Measurements from ENCODE around the gene SLC22A1.
A peak's percentile ranks its signal among the peaks of the same experiment; 100 is the strongest.
"Not testable (repeated sequence)": the region's sequence is repeated elsewhere in the genome, so short reads cannot be mapped to it uniquely, and the experiment has no call there.

Gene SLC22A1

DNA sequence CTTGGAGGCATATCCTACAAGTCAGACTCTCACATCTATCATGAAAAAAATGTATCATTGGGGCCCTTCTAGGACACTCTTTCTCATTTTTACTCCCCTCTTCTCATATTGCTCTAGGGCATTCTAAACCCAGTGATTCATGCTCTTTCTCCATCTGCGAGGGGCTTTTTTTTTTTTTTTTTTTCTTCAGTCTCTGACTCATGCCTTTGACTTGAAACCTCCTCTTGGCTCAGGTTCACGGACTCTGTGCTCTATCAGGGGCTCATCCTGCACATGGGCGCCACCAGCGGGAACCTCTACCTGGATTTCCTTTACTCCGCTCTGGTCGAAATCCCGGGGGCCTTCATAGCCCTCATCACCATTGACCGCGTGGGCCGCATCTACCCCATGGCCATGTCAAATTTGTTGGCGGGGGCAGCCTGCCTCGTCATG is 17.8 kb downstream of the SLC22A1 start:
- DNase-seq, result peak; percentile 92

DNA sequence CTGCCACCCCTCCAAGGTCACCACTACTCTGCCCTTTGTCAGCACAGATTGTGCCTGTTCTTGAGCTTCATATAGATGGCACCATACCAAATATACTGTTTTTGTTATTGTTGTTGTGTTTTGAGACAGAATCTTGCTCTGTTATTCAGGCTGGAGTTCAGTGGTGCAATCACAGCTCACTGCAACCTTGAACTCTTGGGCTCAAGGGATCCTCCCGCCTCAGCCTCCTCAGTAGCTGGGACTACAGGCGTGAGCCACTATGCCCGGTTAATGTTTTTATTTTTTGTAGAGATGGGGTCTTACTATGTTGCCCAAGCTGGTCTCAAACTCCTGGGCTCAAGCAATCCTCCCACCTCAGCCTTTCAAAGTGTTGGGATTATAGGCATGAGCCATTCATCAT is 18.9 kb downstream of the SLC22A1 start:
- not testable (repeated sequence) for DNase-seq

DNA sequence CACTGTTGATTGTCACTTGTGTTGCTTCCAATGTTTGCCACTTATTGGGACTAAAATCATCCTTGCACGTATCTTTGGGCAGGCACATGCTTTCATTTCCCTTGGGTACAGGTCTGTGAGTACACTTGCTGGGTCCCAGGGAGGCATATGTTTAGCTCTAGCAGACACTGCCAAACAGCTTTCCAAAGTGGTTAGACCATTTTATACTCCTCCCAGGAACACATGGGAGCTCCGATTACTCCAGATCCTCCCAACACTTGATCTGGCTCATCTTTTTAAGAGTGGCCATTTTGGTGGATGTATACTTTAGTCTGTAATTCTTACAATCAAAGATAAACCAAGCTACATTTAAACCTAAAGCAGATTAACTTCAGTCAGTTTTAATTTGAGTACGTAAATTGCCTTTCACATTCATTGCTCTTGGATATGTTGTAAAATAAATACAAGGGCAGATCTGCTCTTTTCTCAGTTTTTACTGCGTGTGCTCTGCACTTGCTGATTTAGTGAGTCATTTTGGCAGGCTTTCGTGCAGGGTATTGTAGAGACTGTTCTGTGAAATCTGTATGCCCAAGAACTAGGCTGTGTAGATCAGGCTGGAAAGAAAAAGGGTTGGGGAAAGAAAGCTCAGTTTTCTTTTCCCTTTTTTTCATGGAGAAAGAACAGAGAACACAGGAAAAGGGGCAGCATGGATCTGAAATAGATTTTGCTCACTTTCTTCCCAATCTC is 19.5 kb downstream of the SLC22A1 start:
- DNase-seq, result peak; percentile 57

DNA sequence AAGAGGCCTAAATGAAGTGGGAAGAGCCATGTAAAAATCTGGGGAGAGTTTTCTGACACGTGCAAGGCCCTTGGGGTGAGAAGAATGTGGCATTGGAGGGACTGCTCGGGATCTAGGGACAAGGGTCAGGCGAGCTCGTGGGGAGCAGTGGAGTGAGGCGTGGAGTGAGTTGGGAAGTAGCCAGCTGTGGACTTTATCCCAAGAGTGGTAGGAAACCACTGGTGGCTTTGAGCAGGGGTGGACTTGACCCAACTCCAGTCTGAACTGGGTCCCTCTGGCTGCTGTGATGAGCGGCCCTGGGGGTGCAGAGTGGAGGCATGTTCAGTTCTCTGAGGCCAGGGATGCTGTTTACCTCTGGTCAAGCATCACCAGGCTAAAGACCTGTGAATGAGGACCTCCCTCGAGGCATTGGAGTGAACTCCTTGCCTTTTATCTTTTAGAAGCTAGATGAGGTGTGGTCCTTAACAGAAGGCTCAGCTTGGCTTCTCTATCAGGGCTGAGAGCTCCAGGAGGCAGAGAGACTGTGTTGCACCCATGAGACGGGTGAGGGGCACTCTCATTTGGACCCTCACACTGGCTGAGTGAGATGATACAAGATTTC is 20.6 kb downstream of the SLC22A1 start:
- no peak for DNase-seq

DNA sequence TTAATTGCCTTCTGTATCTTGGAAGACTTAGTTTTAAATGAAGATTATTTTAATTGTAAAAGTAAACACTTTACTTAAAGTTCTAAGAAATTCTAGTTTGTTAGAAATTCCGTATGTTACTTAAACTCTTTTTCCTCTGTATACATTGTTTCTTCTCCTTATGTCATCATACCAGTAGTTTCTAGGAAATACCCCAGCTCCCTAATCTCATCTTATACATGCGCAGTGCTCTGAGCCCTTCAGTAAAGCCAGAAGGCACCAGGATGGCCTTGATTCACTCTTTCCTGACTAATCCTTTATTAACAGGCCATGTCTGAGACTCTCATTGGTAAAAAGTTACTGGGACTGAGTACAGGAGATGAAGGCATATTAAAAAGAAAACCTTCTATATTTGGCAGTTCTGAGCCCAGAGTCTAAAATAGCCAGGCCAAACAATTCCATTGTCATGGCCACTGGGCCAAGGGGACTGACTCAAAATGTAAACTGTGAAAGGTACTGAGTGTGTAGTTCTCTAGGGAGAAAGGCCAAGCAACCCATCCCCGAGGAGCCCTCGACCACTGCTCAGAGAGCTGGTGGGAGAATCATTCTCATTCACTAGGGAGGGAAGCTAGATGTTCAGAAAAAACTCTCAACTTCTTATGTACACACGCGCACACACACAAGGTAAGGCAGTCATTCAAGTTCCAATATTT is 25.0 kb downstream of the SLC22A1 start:
- no peak for DNase-seq

DNA sequence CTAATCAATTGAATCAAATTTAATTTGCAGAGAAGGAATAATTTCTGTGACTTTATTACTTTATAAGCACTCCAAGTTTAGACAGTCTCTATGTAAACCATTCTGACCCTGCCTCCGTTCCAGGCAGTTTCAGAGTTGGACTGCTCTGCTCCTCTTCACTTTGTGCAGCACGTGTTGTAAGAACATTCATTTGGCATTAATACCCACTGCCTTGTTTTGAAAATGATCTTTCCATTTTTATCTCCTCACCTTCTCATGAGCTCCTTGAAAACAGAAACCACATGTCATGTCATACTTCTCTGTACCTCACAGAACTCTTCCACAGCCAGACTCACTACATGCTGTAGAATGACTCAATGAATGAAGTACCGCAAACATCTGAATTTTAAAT is 25.5 kb downstream of the SLC22A1 start:
- no peak for DNase-seq

DNA sequence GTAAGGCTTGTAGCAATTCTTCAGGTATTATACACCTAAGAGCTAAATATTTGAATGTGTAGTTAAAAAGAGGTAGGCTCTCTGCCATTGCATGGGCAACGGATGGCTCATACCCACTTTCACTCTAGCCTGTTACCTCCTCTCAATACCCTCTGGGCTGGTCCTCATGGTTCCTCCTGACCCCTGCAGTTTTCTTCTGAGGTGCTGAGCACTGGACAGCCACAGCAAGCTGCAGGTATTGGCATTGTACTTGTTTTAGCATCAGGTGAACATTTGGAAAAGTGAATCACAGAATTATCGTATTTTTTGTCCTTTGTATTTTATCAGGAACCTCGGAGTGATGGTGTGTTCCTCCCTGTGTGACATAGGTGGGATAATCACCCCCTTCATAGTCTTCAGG is 32.9 kb downstream of the SLC22A1 start:
- DNase-seq, result no peak

DNA sequence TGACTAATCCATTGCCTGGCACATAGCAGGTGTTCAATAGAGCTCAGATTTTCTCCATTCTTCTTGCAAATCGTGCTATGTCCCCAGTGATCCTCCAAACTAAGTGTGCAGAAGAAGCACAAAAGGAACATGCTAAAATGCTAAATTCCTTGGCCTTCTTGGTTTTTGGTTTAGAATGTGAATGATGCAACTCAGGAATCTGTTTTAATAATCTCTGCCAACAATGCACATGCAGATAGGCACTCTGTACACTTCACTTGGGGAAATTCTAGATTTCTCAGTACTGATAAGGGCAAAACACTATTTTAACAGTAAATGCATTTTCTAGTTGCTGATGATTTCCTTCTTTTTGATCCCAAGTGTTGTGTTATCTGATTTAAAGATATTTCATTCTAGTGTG is 35.2 kb downstream of the SLC22A1 start:
- peak; percentile 7 for DNase-seq

GRCh38 chr6:160160450-160160849 is 38.8 kb downstream of the SLC22A1 start:
- DNase-seq, result no peak

DNA sequence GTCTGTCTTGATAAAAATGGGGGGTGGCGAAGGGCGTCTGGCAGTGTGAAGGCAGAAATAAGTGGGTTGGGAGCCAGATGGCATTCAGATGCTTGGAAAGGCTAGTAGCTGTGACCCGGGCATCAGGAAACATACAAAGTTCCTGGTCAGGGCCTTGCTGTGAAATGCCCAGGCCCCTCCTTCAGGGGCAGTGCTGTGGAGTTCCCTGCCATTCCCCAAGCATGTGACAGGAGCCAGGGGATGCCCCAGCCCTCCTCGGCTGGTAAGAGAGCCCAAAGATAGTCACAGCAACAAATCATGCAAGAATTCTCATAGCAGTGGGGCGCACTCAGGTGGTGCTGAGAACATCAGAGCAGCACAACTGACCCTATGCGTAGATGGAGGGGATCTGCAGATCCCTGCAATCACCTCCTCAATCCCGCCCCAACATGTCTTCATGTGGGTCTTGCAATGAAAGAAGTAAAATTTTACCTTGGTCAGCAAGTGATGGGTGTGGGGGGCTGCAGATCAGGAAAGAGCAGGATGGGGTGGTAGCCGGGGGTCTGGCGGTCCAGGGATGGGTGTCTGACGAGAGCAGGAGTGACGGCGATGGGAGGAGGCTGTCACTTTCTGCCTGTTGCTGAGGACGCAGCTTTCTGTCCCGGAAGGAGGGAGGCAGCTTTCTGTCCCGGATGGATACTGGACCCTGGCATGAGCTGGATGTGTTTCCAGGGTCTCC is 39.5 kb downstream of the SLC22A1 start:
- DNase-seq, result no peak

DNA sequence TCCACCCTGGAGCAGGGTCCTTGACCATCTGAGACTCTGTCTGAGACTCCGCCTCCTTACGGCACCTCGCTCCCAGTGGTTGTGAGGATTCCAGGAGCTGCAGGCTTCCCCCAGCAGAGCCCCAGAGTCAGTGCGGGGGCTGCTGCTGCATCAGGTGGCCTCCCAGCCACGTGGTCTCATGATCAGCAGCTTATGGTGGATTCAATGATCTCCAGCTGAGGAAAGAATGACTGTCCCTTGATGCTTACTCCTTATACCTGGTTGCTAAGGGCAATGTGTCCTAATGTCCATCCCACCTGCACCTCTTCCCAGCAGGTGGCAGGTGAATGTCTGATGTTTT is 40.0 kb downstream of the SLC22A1 start:
- DNase-seq, result no peak

DNA sequence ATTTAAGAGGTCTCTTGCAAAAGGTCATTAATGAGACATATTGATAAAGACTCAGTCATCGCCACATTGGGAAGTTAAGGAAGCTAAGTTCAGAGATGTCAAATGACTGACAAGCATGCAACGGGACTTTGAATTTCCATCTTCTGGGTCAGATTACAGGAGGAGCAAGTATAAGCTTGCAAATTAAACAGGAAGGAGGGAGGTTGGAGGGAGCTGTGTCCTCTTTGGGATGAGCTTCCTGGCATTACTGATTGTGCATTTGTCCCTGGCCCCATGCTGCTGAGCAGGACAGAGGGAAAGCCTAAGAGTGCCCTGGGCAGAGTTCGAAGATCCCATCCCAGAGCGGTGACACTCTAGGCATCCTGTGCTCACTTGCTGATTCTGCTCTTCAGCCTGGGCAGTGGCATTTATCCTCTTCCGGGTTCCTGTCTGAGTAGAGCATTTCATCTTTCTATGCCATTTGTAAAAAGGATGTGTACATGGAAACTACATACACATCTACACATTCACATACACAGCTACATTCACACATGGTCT is 40.5 kb downstream of the SLC22A1 start:
- DNase-seq, result no peak

DNA sequence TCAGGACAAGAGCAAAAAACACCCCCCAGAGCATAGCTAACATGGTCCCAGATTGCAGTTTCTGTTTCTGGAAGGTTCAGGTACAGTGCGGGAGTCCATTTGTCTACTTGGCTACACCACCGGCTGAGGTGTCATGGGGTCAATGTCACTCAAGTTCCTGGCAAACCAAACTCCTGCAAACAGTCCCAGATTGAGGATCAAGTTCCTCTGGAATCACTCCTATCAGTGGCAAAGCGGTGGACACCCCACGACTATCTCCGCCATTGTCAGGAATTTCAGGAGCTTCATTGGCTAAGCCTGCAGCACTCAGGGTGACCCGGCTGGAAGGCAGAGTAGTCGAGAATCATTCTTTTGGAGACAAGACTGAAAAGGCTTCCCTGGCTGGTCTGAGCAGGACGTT is 41.8 kb downstream of the SLC22A1 start:
- no peak for DNase-seq

DNA sequence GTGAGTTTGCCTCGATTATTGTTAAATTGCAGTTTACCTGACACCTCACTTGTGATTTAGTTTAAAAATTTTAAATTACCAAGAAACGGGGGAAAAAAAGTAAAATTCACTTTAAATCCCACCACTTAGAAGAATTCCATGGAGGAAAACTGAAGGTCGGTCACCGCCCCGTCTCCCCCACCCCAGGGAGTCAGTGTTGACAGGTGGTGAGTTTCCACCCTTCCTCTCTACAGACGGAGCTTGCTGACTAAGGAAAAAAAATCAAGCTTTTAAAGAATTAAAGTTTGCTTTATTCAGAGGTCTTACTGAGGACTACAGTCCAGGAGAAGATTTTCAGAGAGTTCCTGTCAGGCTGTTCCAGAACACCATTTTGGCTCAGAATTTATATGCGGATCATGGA is 42.3 kb downstream of the SLC22A1 start:
- DNase-seq, result no peak

- not testable (repeated sequence) for DNase-seq
Observed at GRCh38 chr6:160165928-160166327, 44.3 kb downstream of the SLC22A1 start.

- DNase-seq, result no peak
Observed at GRCh38 chr6:160167604-160168399, 46.2 kb downstream of the SLC22A1 start.

GRCh38 chr6:160170018-160170680 is 48.5 kb downstream of the SLC22A1 start:
- DNase-seq, result no peak

DNA sequence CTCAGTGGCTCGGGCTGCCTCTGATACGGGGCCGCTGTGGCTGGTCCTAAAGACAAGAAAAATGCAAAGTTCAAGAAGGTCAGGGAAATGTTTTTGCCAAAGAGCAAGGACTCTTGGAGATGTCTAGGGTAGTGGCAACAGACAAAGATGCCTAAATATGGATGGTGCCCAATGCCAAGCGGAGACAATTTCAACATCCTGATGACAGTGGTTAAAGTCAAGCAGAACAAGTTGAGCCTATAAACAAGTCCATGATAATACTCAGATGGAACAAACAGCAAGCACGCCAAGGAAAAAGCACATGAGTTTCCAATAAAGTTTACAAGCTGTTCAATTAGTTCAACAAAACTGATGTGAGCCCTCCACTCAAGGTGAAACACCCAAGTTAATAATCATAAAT is 51.1 kb downstream of the SLC22A1 start:
- no peak for DNase-seq

DNA sequence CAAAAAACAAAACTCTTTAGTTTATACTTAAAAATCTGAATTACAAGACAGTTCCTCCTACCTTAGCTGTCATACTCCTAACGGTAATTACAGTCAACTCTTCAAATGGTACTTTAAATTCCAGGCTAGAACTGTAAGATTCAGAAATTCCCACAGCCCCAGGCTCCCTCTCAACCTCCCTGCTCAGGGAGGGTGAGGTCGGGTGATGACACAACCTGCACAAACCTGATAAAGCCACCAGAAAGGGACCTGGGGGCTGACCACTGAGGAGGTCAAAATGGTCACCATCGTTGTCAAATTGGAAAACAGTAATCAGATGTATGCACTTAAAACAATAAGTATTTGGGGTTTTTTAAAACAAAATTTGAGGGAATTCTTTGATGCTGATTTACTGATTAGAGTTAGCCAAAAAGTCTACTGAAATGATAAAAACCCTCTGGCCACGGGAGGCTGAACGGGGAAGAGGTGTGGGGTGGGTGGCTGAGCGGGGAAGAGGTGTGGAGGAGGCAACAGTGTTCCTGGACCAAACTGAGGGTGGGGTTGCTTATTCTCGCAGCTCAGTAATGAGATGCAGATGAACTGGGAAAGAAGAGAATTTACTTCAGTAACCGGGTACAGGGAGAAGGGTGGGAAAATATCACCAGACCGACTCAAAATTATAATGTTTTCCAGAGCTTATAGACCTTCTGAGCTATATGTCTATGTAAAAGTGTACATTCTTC is 52.4 kb downstream of the SLC22A1 start:
- no peak for DNase-seq

GRCh38 chr6:160174681-160175080 is 53.1 kb downstream of the SLC22A1 start:
- no peak for DNase-seq

- no peak for DNase-seq
Observed at GRCh38 chr6:160177220-160177619, 55.6 kb downstream of the SLC22A1 start.
